HG03064 (cell line): Measurements from ENCODE around the gene AGAP3.
"Not testable (repeated sequence)": the region's sequence is repeated elsewhere in the genome, so short reads cannot be mapped to it uniquely, and the experiment has no call there.

Experiments
- ATAC-seq: cut with Tn5 transposase; IDR thresholded peaks from one replicate; pipeline ENCODE4 v1.9.1; 2021; ENCODE audit warnings: low read depth; ENCODE audit not compliant: unreplicated experiment

The AGAP3 gene

DNA sequence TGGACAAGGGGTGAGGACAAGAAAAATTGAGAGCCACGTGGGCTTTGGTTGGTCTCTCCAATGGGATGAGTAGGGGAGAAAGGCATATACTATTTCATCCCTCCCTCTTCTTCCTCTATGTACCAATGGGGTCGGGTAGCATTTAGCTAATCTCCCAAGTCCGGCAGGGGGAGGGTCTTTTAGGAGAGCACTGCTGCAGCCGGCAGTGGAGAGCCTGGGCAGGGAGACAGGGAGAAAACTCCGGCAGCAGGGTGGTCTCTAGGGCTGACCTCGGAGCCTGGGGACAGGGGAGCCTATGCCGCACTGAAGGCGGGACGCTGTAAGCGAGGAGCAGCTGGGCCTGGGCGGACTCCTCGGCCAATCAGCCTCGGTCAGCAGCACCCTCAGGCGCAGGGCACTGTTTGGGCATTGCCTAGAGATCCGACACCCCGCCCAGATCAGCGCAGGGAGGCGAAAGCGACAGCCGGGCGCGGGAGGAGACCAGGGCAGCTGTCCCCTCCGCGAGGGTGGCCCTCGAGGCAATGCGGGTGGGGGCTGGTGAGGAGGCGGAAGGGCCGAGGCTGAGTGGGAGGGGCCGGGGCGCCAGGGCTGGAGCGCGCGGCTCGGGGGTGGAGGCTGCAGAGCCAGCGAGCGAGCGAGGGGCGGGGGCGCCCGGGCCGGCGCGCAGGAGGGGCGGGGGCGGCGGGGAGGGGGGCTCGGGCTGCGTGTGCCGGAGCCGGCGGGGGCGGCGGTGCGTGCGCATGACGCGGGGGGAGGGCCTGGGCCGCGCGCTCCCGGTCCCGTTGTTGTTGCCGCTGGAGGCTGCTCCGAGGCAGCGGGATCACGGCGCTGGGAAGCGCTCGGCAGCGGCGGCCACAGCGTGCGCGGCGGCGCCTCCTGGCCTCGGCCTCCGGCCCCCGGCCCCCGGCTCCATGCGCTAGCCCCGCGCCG is at the start of gene AGAP3:
Gene AGAP3 (plus strand): TSS at position 785 of the 930 bp plus-strand sequence. CDS start 267 bp downstream, outside the sequence.
- peak; percentile 48 for ATAC-seq

DNA sequence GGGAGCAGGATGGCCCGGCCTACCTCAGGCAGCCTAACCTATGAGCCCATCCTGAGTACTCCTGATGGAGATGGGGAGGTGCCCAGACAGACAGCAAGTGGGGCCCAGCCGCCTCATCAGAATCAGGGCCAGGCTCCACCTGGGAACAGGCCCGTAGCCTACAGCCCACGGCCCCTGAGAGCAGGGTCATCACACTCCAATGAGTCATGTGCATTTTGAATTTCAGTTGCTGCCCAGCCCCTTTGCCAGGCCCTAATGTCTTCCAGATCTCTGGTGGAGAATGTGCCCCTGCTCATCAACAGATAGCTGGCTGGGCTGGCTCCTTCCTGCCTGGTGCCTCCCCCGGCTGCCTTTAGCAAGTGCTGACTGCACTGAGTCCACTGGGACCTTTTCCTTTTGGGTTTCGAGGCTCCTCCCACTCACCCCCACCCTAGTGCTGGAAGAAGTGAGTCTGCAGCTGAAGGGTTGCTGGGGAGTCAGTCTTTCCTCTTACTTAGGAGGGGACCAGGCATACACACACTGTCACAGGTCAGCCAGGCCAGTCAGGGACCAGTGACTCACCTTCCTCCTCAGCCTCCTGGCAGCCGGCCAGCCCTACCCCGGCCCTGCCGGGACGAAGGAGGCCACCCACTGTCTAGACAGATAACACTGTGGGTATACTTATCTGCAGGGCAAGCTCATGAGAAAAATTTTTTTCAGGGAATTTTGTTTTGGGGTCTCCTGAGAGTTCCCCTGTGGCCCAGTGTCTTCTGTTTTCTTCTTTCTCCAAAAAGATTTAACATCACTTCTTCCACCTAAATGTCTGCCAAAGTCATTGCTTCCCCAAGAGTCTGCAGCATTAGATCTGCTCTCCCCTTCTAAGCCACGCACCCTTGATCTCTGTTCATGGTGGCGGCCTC is 47.1 kb upstream of the AGAP3 start:
- no peak for ATAC-seq

DNA sequence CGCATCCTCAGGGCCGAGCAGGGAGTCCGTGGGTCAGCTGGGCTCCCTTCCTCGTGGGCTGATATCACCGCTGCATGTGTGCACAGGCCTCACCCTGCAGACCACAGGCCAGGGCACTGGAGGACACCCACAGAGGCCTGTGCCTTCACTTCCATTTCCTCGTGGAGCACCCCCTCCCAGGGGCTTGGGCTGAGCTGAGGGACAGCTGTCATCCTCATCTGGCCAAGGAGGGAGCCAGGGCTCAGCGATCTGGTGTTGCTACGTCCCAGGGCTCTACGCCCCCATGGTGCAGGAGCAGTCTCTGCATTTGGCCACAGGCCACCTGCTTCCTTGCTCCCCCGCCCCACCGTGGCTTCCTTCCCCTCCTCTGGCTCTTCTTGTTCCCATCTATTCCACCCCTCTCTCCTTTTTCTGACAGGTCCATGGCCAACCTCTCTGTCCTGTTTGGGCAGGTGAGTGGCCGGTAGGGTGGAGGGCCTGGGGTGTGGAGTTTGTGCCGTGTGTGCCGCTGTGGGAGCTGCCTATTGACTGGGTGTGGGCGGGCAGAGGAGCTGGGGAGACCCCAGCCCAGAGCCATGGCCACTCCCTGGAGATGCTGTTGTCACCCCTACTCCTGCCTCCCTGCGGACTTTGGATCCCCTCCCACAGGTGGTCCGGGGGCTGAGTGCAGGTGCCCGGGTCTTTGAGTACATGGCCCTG is 46.3 kb upstream of the AGAP3 start:
- no peak for ATAC-seq

DNA sequence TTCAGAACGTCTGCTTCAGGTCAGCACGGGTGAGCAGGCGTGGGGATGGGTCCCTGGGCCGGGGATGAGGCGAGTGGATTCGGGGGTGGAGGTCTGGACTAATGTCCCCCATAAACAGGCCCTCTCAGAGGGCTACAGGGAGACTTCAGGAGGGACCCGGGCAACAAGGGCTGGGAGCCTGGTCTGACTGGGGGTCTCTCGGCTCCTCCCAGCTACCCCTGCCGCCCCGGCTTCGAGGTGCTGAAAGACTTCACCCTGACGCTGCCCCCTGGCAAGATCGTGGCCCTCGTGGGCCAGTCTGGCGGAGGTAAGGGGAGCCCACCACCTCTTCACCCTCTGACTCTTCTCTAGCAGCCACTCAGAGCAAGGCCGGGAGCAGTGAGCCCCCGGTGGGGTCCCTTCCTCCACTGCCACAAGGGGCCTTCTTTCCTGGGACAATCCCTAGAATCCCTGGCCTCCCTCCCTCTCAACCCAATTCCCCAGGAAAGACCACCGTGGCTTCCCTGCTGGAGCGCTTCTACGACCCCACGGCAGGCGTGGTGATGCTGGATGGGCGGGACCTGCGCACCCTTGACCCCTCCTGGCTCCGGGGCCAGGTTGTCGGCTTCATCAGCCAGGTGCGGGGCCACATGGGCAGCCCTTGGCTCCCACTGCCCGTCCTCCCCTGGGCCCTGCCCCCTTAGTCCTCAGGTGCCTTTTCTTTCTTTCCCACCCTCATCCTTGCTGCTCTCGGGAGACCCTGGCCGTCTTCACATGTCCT is 45.5 kb upstream of the AGAP3 start:
- no peak for ATAC-seq

- ATAC-seq: not testable (repeated sequence)
Observed at GRCh38 chr7:151043449-151043848, 42.8 kb upstream of the AGAP3 start.

DNA sequence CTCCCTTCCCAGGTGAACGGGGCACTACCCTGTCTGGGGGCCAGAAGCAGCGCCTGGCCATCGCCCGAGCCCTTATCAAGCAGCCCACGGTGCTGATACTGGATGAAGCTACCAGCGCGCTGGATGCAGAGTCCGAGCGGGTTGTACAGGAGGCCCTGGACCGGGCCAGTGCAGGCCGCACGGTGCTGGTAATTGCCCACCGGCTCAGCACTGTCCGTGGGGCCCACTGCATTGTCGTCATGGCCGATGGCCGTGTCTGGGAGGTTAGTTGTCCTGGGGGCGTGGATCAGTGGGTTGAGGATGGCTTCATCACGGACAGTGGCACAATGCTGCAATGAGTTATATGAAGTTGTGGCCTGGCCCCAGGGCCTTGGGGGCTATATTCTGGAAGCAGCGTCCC is 42.3 kb upstream of the AGAP3 start:
- ATAC-seq: no peak

- no peak for ATAC-seq
Observed at GRCh38 chr7:151045262-151045661, 41.0 kb upstream of the AGAP3 start.

DNA sequence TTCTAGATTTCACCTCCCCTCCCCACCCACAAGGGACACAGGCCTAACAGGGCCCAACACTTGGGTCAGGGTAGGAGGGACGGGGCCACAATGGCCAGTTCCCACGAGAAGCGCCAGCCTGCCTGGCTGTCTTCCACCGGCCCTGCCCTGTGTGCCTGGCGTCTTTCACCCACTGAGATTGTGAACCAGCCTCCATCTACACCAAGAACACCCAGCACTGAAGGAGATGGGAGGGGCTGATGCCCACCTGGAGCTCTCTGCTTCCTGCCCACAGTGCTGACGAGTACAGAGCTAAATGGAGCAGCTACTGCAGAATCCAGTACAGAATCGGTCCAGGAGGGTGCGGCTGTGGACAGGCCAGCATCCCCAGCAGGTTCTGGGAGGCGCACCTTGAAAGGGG is 40.3 kb upstream of the AGAP3 start:
- no peak for ATAC-seq

DNA sequence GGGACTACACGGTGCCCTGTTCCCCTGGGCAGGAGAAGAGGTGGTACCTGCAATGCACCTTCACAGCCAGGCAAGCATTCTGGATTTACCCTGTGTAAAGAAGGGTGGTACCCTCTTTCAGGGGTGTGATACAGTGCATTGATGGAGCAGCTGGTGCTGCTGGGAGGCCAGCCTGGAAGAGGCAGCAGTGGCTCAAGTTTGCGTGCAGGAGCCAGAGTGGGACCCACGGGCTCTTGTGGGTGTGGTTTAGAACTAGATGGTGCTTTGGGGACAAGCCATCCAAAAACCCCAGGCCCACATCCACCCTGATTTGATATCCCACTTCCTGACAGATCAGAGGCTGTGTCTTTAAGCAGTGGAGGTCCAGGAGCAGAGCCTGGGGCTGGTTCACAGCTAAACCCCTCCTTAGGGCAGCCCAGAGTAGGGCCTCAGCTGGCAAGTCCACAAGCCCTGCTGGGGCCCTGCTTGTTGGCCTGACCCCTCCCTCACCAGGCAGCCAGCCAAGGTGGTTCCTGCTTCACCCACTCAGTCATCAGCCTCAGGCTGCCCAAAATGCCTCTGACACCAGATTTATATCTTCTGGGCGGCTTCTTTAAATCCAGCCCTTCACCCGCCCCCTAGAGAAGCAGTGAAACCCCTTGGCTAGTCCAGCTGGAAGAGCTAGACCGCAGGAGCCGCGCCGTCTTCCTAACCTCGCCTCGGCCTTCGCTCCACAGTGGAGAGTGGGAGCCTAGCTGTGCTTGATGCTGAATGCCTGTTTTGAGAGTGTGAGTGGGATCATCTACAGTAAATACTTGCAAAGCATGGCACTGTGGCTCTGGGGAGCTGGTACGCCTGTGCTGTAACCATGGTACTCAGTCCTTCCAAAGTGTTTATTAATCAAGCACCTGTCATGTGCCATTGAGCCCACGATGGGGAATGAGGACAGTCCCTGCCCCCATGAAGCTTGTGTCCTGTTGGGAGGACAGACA is 39.4 kb upstream of the AGAP3 start:
- ATAC-seq: no peak

GRCh38 chr7:151047976-151048815 is 38.1 kb upstream of the AGAP3 start, which contains the start of gene ASIC3:
TSS of gene ASIC3 (plus strand) at chr7:151048531. CDS start at chr7:151048886, 355 bp downstream.
- no peak for ATAC-seq

DNA sequence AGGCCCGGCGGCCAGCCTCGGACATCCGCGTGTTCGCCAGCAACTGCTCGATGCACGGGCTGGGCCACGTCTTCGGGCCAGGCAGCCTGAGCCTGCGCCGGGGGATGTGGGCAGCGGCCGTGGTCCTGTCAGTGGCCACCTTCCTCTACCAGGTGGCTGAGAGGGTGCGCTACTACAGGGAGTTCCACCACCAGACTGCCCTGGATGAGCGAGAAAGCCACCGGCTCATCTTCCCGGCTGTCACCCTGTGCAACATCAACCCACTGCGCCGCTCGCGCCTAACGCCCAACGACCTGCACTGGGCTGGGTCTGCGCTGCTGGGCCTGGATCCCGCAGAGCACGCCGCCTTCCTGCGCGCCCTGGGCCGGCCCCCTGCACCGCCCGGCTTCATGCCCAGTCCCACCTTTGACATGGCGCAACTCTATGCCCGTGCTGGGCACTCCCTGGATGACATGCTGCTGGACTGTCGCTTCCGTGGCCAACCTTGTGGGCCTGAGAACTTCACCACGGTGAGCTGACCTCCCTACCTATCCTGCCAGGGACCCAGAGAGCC is 37.3 kb upstream of the AGAP3 start:
- no peak for ATAC-seq

- no peak for ATAC-seq
Observed at GRCh38 chr7:151051108-151051507, 35.2 kb upstream of the AGAP3 start.

- no peak for ATAC-seq
Observed at GRCh38 chr7:151053096-151053495, 33.2 kb upstream of the AGAP3 start.

GRCh38 chr7:151053751-151054150 is 32.5 kb upstream of the AGAP3 start:
- no peak for ATAC-seq

- no peak for ATAC-seq
Observed at GRCh38 chr7:151056283-151056665, 30.0 kb upstream of the AGAP3 start.

DNA sequence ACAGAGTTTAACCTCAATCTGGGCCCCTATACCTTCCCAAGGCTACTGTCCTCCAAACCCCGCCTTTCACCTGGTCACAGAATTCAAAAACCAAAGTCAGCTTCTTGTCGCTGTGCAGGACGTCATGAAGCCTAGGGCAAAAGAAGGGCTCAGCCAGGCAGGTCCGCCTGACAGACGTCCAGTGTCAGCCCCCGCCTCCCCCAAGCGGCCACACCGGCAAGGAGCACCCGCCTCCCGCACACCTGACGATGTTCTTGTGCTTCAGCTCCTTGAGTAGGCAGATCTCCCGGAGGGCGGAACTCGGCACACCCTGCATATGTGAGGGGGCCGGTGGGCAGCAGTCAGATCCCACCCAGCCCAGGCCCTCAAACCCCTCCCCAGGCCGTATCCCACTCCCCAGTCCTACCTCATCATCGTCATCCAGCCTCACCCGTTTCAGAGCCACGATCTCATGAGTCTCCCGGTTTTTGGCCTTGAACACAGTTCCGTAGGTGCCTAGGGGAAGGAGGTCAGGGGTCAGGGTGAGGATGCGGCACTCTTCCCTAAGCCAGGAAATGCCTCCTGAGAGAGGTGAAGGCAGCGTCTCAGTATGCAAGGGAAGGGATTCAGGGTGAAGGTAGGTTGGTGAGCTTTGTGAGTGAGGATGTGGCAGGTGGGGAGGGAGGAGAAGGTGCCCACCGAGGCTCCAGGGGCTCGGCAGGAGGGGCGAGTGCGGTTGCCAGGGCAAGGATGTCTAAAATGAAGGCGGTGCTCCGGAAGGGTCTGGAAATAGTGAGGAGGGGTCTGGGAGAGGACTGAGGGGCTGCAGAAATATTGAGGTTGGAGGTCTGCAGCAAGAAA is 29.4 kb upstream of the AGAP3 start:
- ATAC-seq: no peak

GRCh38 chr7:151057506-151057988 is 28.7 kb upstream of the AGAP3 start, which contains the start of gene CDK5:
TSS of gene CDK5 (minus strand) at chr7:151057897. CDS start at chr7:151057848, 49 bp downstream.
- peak; percentile 4 for ATAC-seq
